Esophagus squamous epithelium (tissue), 5 donors: Measurements from ENCODE around the gene GALNT16. TPM values are rescaled to one million over a fixed set of nuclear protein-coding genes. Genes with fewer than 3 reads are reported as not detected.

Source experiments
- DNase-seq: peaks from one replicate; lab custom pipeline; 2025; lab: John Stamatoyannopoulos, UW
- H3K27ac ChIP-seq, 4 donors: fragments of 200-600 bp; sonication (generic); one replicate each; pipeline ENCODE4 v1.5.1; 2016 to 2019; ENCODE audit warnings: mild to moderate bottlenecking in 1 of 4
- H3K27me3 ChIP-seq, 4 donors: fragments of 200-600 bp; sonication (generic); 1 replicate in 3 of 4; 2 replicates in 1 of 4; pipeline versions ENCODE4 v1.5.1 to v1.6.0; 2017 to 2021; ENCODE audit warnings: antibody characterized with exemption in 1 of 4
- H3K36me3 ChIP-seq, 3 donors: fragments of 200-600 bp; sonication (generic); one replicate each; pipeline ENCODE4 v1.5.1; 2016 to 2019
- H3K4me1 ChIP-seq, 3 donors: fragments of 200-600 bp; sonication (generic); one replicate each; pipeline ENCODE4 v1.5.1; 2017 to 2019
- H3K4me3 ChIP-seq, 4 donors: fragments of 200-600 bp; sonication (generic); 1 replicate in 3 of 4; 2 replicates in 1 of 4; pipeline ENCODE4 v1.5.1; 2016 to 2019; ENCODE audit warnings: mild to moderate bottlenecking in 2 of 4, moderate library complexity in 1 of 4
- H3K9me3 ChIP-seq, 3 donors: fragments of 200-600 bp; sonication (generic); one replicate each; pipeline ENCODE4 v1.5.1; 2016 to 2019
- CTCF ChIP-seq, 6 experiments: fragments of 450-650 bp in 4 of 6; fragments of 200-600 bp in 2 of 6; sonication (generic) in 2 of 6; IDR thresholded peaks; one replicate each; pipeline ENCODE4 v1.5.1; 2016 to 2019; ENCODE audit warnings: antibody characterized with exemption in 6 of 6, mild to moderate bottlenecking in 4 of 6, moderate library complexity in 4 of 6
- POLR2A ChIP-seq, 4 donors: fragments of 450-650 bp; IDR thresholded peaks; one replicate each; pipeline ENCODE4 v1.6.1; 2017; ENCODE audit warnings: antibody characterized with exemption in 4 of 4, mild to moderate bottlenecking in 4 of 4, moderate library complexity in 3 of 4
- WGBS, 2 donors: methylation state at CpG; one replicate each; pipeline ENCODE4 v1.1.5; 2018; 5-methylcytosine and 5-hydroxymethylcytosine counted together
- intact Hi-C: fragments of 100-400 bp; cut with DNase I; formaldehyde crosslinking; loops from one replicate; pipeline ENCODE4 v1.15.0; 2022
- total RNA-seq, 4 donors: library from RNA; depleted of rRNA; stranded (reverse); fragments of >200 nt; gene quantifications; one replicate each; pipeline ENCODE4 v1.1.0, GENCODE V29; 2016
- donor health status: DM: yes; HTN: yes; CAD: no.

Gene GALNT16
- total RNA-seq, 4 donors from 2014 or later, result 0.11 to 2.7 (median 1.3) TPM

- Histone ChIP-seq H3K27me3 (no peaks in the 10 kb centered on the region), H3K9me3 (no peaks in the 10 kb centered on the region), H3K27ac (no peak overlapping the region), H3K4me1 (peaks cover 0 to 4% (median 0%) of the 10 kb centered on the region in 3 donors), H3K36me3 (peaks cover 16 to 100% (median 31%) of the 10 kb centered on the region in 3 donors), H3K4me3 (no peak overlapping the region)
- DNase-seq, result no peak
- intact Hi-C loops, result no loop called here
- TF ChIP-seq POLR2A (IDR thresholded peaks at IDR 0.05), result no peak
- no peak for TF ChIP-seq CTCF (IDR thresholded peaks at IDR 0.05)
- 88 to 96% methylated on average over 5 to 12 of the region's 12 CpGs for WGBS, 2 donors
Measured at GRCh38 chr14:69237584-69237983, 22.4 kb upstream of the GALNT16 start.

- TF ChIP-seq POLR2A (IDR thresholded peaks at IDR 0.05) (no peak), CTCF (IDR thresholded peaks at IDR 0.05) (no peak)
- intact Hi-C loops, result no loop called here
Measured at GRCh38 chr14:69238883-69239282, 21.1 kb upstream of the GALNT16 start.

GRCh38 chr14:69240527-69241173 is 19.3 kb upstream of the GALNT16 start:
- Histone ChIP-seq H3K4me1 (peaks cover 0 to 8% (median 0%) of the 10 kb centered on the region in 3 donors), H3K4me3 (no peak overlapping the region), H3K36me3 (peaks cover 16 to 76% (median 31%) of the 10 kb centered on the region in 3 donors), H3K9me3 (no peaks in the 10 kb centered on the region), H3K27me3 (no peaks in the 10 kb centered on the region), H3K27ac (no peak overlapping the region)
- TF ChIP-seq CTCF (IDR thresholded peaks at IDR 0.05) (no peak), POLR2A (IDR thresholded peaks at IDR 0.05) (no peak)
- WGBS, 2 donors, result 82 to 88% methylated on average over 12 to 13 of the region's 13 CpGs
- intact Hi-C loops, result loop anchor here (5.0 kb wide), 1 partner anchor 222 kb away; no protein-coding TSS in a partner anchor
- DNase-seq, result no peak

More at GRCh38 chr14:69238883-69239282, 21.1 kb upstream of the GALNT16 start:
- Histone ChIP-seq H3K27me3 (no peaks in the 10 kb centered on the region), H3K9me3 (no peaks in the 10 kb centered on the region), H3K4me3 (no peak overlapping the region), H3K27ac (no peak overlapping the region), H3K4me1 (peaks cover 0 to 8% (median 0%) of the 10 kb centered on the region in 3 donors), H3K36me3 (peaks cover 16 to 91% (median 31%) of the 10 kb centered on the region in 3 donors)
- 99 to 100% methylated on average over 2 to 4 of the region's 4 CpGs for WGBS, 2 donors
- no peak for DNase-seq

- no peak for TF ChIP-seq CTCF (IDR thresholded peaks at IDR 0.05)
- Histone ChIP-seq H3K27ac (no peak overlapping the region), H3K36me3 (peaks cover 13 to 67% (median 25%) of the 10 kb centered on the region in 3 donors), H3K4me3 (no peak overlapping the region), H3K27me3 (no peaks in the 10 kb centered on the region), H3K4me1 (peaks cover 0 to 8% (median 0%) of the 10 kb centered on the region in 3 donors), H3K9me3 (no peaks in the 10 kb centered on the region)
- intact Hi-C loops, result loop anchor here (5.0 kb wide), 1 partner anchor 221 kb away; no protein-coding TSS in a partner anchor
- 75 to 80% methylated on average over 2 of the region's 2 CpGs for WGBS, 2 donors
- no peak for DNase-seq
Measured at GRCh38 chr14:69241577-69241976, 18.4 kb upstream of the GALNT16 start.
